Calu3 (cell line): ENCODE data around the gene SLC15A2. TPM values are rescaled to one million over a fixed set of nuclear protein-coding genes. Genes with fewer than 3 reads are reported as not detected.
"Not testable (repeated sequence)": the region's sequence is repeated elsewhere in the genome, so short reads cannot be mapped to it uniquely, and the experiment has no call there.

Experiments used
- Bru-seq: library from RNA; stranded (reverse); fragments of 400-500 nt; gene quantifications from one replicate; lab custom pipeline; 2021; lab: Mats Ljungman, UMichigan
- BruChase-seq, 2 experiments: library from RNA; stranded (reverse); fragments of 400-500 nt; gene quantifications; one replicate each; lab custom pipeline; 2021; lab: Mats Ljungman, UMichigan
- BruUV-seq: library from RNA; stranded (reverse); fragments of 400-500 nt; replicated peaks from 2 replicates; lab custom pipeline; 2021; lab: Mats Ljungman, UMichigan
- CTCF ChIA-PET: fragments of 300-600 bp; sonication (Branson Sonifier 250); formaldehyde crosslinking; loops from one replicate; lab custom pipeline; 2022; ENCODE audit warnings: antibody characterized with exemption; lab: Charles Lee
- DNase-seq: peaks from one replicate; pipeline ENCODE4 v3.0.0; 2022
- H3K27ac Mint-ChIP-seq: one replicate; pipeline ENCODE4 v1.8.0; 2022; ENCODE audit warnings: mixed read lengths; ENCODE audit not compliant: unreplicated experiment
- H3K27me3 Mint-ChIP-seq: one replicate; pipeline ENCODE4 v1.8.0; 2022; ENCODE audit warnings: mixed read lengths; ENCODE audit not compliant: unreplicated experiment
- H3K36me3 Mint-ChIP-seq: one replicate; pipeline ENCODE4 v1.8.0; 2022; ENCODE audit warnings: mild to moderate bottlenecking, moderate library complexity, mixed read lengths; ENCODE audit not compliant: insufficient read depth, unreplicated experiment
- H3K4me1 Mint-ChIP-seq: one replicate; pipeline ENCODE4 v1.8.0; 2022; ENCODE audit warnings: mild to moderate bottlenecking, low read depth, mixed read lengths; ENCODE audit not compliant: unreplicated experiment
- H3K4me3 Mint-ChIP-seq: one replicate; pipeline ENCODE4 v1.8.0; 2022; ENCODE audit warnings: mild to moderate bottlenecking, low read depth, moderate library complexity, mixed read lengths; ENCODE audit not compliant: unreplicated experiment
- H3K9me3 Mint-ChIP-seq: one replicate; pipeline ENCODE4 v1.8.0; 2022; ENCODE audit warnings: low read depth, mixed read lengths; ENCODE audit not compliant: unreplicated experiment
- intact Hi-C: fragments of 100-400 bp; cut with micrococcal nuclease; formaldehyde crosslinking; loops from one replicate; pipeline ENCODE4 v1.10.0; 2022; ENCODE audit not compliant: unreplicated experiment
- long read RNA-seq: library from polyadenylated mRNA; stranded (forward); transcript quantifications from one replicate; pipeline ENCODE4 v2.0.0, GENCODE V29; 2022
- total RNA-seq: library from RNA; stranded (reverse); gene quantifications from 2 replicates; pipeline ENCODE4 v1.2.3, GENCODE V29; 2022
- TF ChIP-seq, protein P1 (sequence below): fragments of 200-600 bp; IDR thresholded peaks from one replicate; pipeline ENCODE4 v1.8.0; 2022; ENCODE audit warnings: antibody characterized with exemption; ENCODE audit not compliant: unreplicated experiment

SLC15A2 gene, protein sequence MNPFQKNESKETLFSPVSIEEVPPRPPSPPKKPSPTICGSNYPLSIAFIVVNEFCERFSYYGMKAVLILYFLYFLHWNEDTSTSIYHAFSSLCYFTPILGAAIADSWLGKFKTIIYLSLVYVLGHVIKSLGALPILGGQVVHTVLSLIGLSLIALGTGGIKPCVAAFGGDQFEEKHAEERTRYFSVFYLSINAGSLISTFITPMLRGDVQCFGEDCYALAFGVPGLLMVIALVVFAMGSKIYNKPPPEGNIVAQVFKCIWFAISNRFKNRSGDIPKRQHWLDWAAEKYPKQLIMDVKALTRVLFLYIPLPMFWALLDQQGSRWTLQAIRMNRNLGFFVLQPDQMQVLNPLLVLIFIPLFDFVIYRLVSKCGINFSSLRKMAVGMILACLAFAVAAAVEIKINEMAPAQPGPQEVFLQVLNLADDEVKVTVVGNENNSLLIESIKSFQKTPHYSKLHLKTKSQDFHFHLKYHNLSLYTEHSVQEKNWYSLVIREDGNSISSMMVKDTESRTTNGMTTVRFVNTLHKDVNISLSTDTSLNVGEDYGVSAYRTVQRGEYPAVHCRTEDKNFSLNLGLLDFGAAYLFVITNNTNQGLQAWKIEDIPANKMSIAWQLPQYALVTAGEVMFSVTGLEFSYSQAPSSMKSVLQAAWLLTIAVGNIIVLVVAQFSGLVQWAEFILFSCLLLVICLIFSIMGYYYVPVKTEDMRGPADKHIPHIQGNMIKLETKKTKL
- total RNA-seq = 4.6 and 10.7 TPM in 2 replicates
- percentile 48 among the genes with signal in this experiment for Bru-seq, nascent RNA
- percentile 51 among the genes with signal in this experiment for BruChase-seq, experiment 1, labeled RNA remaining after a 6-hour chase
- percentile 58 among the genes with signal in this experiment for BruChase-seq, experiment 2, labeled RNA remaining after a 2-hour chase
- long read RNA-seq, full-length matches to known transcripts = 1 of 10 reads
- long read RNA-seq, partial matches to known transcripts = 1 of 10 reads
- long read RNA-seq, other reads (novel, unspliced or antisense) = 8 of 10 reads

DNA sequence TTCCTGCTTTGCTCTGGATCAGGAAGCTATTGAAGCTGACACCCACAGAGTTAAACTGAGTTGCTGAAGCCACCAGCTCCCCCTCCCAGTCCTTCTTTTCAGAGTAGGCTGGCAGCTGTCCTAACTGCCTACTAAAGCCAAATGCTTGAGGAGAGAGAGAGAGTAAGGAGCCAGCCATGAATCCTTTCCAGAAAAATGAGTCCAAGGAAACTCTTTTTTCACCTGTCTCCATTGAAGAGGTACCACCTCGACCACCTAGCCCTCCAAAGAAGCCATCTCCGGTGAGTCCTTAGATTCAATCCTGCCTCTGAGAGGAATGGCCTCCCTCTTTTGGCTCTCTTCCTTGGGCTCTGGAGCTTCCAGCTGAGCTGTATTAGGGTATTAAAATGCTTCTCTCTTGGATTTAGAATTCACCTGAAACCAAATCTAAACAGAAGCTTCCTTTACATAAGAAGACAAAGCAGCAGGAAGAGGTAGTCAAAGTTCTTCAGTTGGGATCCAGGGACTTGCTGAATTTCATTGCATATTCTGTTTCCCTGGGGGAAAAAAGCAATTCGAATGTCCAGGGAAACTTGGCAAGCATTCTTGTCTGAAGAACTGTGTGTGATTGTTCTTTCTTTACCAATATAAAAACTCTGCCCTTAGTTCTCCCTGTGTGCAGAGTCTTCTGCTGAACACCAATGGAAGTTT, at the start of gene SLC15A2:
SLC15A2 (plus strand) TSS at position 101 of the 690 bp plus-strand sequence; CDS start at position 177, 76 bp downstream.
- BruUV-seq = no TSS peak
- H3K27me3 Mint-ChIP-seq = no peaks in the 10 kb centered on the region
- no peak for DNase-seq
- no peak within 1 kb of the TSS for H3K27ac Mint-ChIP-seq
- CTCF ChIA-PET = interaction anchor here (0.5 to 1.5 kb wide), 3 partner anchors 55 to 498 kb away, joined by 3 to 7 read pairs (median 6); no protein-coding TSS in a partner anchor
- no peaks in the 10 kb centered on the region for H3K36me3 Mint-ChIP-seq
- peaks cover 11% of the 10 kb centered on the region for H3K4me1 Mint-ChIP-seq
- no peaks in the 10 kb centered on the region for H3K9me3 Mint-ChIP-seq
- H3K4me3 Mint-ChIP-seq = no peak within 1 kb of the TSS
- TF ChIP-seq, protein P1, sequence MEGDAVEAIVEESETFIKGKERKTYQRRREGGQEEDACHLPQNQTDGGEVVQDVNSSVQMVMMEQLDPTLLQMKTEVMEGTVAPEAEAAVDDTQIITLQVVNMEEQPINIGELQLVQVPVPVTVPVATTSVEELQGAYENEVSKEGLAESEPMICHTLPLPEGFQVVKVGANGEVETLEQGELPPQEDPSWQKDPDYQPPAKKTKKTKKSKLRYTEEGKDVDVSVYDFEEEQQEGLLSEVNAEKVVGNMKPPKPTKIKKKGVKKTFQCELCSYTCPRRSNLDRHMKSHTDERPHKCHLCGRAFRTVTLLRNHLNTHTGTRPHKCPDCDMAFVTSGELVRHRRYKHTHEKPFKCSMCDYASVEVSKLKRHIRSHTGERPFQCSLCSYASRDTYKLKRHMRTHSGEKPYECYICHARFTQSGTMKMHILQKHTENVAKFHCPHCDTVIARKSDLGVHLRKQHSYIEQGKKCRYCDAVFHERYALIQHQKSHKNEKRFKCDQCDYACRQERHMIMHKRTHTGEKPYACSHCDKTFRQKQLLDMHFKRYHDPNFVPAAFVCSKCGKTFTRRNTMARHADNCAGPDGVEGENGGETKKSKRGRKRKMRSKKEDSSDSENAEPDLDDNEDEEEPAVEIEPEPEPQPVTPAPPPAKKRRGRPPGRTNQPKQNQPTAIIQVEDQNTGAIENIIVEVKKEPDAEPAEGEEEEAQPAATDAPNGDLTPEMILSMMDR = no peak
- intact Hi-C loops = no loop called here

DNA sequence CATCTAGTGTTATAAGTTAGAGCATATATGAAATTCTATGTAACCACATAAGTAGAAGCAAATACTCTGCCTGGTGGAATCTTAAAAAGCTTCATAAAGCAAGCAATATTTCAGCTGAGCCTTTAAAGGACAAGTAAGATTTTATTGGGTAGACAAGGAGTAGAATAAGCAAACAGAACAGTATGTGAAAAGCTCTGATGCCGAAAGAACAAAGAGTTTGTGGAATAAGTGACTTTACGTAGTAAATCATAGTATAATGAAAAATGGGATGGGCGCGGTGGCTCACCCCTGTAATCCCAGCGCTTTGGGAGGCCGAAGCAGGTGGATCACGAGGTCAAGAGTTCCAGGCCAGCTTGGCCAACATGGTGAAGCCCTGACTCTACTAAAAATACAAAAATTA, 49.3 kb upstream of the SLC15A2 start:
- H3K27me3 Mint-ChIP-seq = no peaks in the 10 kb centered on the region
- TF ChIP-seq, protein P1 = no peak
- intact Hi-C loops = no loop called here
- H3K27ac Mint-ChIP-seq = no peak overlapping the region
- no peaks in the 10 kb centered on the region for H3K9me3 Mint-ChIP-seq
- H3K4me1 Mint-ChIP-seq = no peaks in the 10 kb centered on the region
- peaks cover 5% of the 10 kb centered on the region for H3K36me3 Mint-ChIP-seq
- H3K4me3 Mint-ChIP-seq = no peak overlapping the region
- CTCF ChIA-PET = no interaction called here
- DNase-seq = no peak
- BruUV-seq = no TSS peak

DNA sequence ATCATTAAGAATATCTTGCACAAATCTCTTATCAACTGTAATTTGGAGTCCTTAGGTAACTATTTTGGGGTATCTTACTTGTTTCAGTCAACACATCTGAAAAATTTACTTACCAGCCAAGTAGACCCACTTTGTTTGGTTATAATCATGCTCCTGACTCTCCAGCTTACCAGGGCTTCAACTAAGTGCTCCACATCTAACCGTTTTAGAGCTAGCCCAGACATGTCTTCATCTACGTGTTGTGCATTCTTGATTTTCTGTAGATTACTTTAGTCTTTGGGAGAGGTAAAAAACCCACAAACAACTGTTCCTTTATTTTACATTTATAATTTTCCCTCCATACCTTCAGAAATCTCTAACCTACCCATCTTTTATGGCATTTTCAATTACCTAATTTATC, 41.9 kb upstream of the SLC15A2 start:
- DNase-seq = no peak
- Mint-ChIP-seq H3K4me3 (no peak overlapping the region), H3K4me1 (no peaks in the 10 kb centered on the region), H3K27me3 (no peaks in the 10 kb centered on the region), H3K9me3 (no peaks in the 10 kb centered on the region), H3K36me3 (no peaks in the 10 kb centered on the region), H3K27ac (no peak overlapping the region)
- TF ChIP-seq, protein P1 = no peak
- CTCF ChIA-PET = no interaction called here
- no TSS peak for BruUV-seq
- intact Hi-C loops = loop anchor here (10.0 kb wide), 1 partner anchor 403 kb away; no protein-coding TSS in a partner anchor

DNA sequence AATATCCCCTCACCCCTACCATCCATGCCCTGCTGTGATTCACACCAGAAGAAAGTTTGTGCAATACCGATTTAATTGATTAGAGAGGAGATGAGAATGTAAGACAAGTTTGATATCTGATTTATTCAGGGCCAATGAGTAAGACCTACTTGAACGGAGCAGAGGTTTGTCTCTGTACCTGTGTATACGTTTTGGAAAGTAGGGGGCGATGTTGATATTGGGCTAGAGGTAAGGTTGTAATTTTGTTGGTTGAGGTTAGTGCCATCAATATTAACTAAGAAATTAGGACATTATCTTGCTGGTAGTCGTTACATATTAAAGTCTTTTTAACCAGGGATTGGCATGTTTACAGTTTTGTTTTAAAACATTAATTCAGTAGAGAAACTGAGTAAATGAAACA, 38.6 kb upstream of the SLC15A2 start:
- Mint-ChIP-seq H3K4me3 (no peak overlapping the region), H3K27me3 (no peaks in the 10 kb centered on the region), H3K9me3 (no peaks in the 10 kb centered on the region), H3K4me1 (no peaks in the 10 kb centered on the region), H3K36me3 (no peaks in the 10 kb centered on the region), H3K27ac (no peak overlapping the region)
- peak; percentile 36 for DNase-seq
- no TSS peak for BruUV-seq
- CTCF ChIA-PET = no interaction called here
- intact Hi-C loops = loop anchor here (1.0 to 10.0 kb wide), 3 partner anchors 140 to 399 kb away; no protein-coding TSS in a partner anchor
- TF ChIP-seq, protein P1 = peak; percentile 25

DNA sequence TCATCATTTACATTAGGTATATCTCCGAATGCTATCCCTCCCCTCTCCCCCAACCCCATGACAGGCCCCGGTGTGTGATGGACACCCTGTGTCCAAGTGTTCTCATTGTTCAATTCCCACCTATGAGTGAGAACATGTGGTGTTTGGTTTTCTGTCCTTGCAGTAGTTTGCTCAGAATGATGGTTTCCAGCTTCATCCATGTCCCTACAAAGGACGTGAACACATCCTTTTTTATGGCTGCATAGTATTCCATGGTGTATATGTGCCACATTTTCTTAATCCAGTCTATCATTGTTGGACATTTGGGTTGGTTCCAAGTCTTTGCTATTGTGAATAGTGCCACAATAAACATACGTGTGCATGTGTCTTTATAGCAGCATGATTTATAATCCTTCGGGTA, 36.4 kb upstream of the SLC15A2 start:
- H3K36me3 Mint-ChIP-seq, DNase-seq, CTCF ChIA-PET, H3K9me3 Mint-ChIP-seq, H3K27me3 Mint-ChIP-seq, H3K4me1 Mint-ChIP-seq, H3K4me3 Mint-ChIP-seq, H3K27ac Mint-ChIP-seq, BruUV-seq: not testable (repeated sequence)
- intact Hi-C loops = loop anchor here (10.0 kb wide), 1 partner anchor 397 kb away; no protein-coding TSS in a partner anchor
